Spleen (tissue), 11 donors: ENCODE results near the gene ARVCF. TPM values are rescaled to one million over a fixed set of nuclear protein-coding genes. Genes with fewer than 3 reads are reported as not detected.

ENCODE experiments used
- DNase-seq: peaks from one replicate; pipeline ENCODE4 v3.0.0-alpha.2; 2020
- H3K27ac ChIP-seq, 8 donors: fragments of 200-600 bp; sonication (generic) in 7 of 8; 1 replicate in 4 of 8; 2 replicates in 4 of 8; pipeline versions ENCODE4 v1.5.0 to v1.8.0; 2016 to 2021; ENCODE audit warnings: inconsistent platforms in 4 of 8, mild to moderate bottlenecking in 4 of 8, moderate library complexity in 1 of 8
- H3K27me3 ChIP-seq, 7 donors: fragments of 200-600 bp; sonication (generic) in 6 of 7; replicated peaks in 1 of 7; 1 replicate in 4 of 7; 2 replicates in 3 of 7; pipeline versions ENCODE4 v1.5.0 to v1.8.0; 2016 to 2021; ENCODE audit warnings: inconsistent platforms in 3 of 7, mild to moderate bottlenecking in 1 of 7
- H3K36me3 ChIP-seq, 6 donors: fragments of 200-600 bp; sonication (generic) in 5 of 6; 1 replicate in 4 of 6; 2 replicates in 2 of 6; pipeline versions ENCODE4 v1.5.0 to v1.8.0; 2016 to 2021; ENCODE audit warnings: inconsistent platforms in 2 of 6
- H3K4me1 ChIP-seq, 6 donors: fragments of 200-600 bp; sonication (generic) in 5 of 6; 1 replicate in 3 of 6; 2 replicates in 3 of 6; pipeline versions ENCODE4 v1.5.0 to v1.8.0; 2016 to 2021; ENCODE audit warnings: inconsistent platforms in 3 of 6
- H3K4me3 ChIP-seq, 8 donors: fragments of 200-600 bp; sonication (generic) in 7 of 8; 1 replicate in 4 of 8; 2 replicates in 4 of 8; pipeline versions ENCODE4 v1.5.0 to v1.8.0; 2016 to 2021; ENCODE audit warnings: inconsistent platforms in 4 of 8, mild to moderate bottlenecking in 4 of 8, moderate library complexity in 2 of 8
- H3K9me3 ChIP-seq, 8 donors: fragments of 200-600 bp; sonication (generic) in 7 of 8; 1 replicate in 4 of 8; 2 replicates in 4 of 8; pipeline versions ENCODE4 v1.5.0 to v1.8.0; 2016 to 2021; ENCODE audit warnings: inconsistent platforms in 4 of 8
- CTCF ChIP-seq, 11 experiments: fragments of 200-600 bp in 7 of 11; fragments of 450-650 bp in 4 of 11; sonication (generic) in 4 of 11; IDR thresholded peaks in 8 of 11; conservative IDR thresholded peaks in 3 of 11; 1 replicate in 7 of 11; 2 replicates in 4 of 11; pipeline versions ENCODE4 v1.4.0 to v1.8.0; 2016 to 2021; ENCODE audit warnings: antibody characterized with exemption in 11 of 11, inconsistent platforms in 4 of 11, mild to moderate bottlenecking in 1 of 11
- POLR2A ChIP-seq, 3 donors: fragments of 450-650 bp; IDR thresholded peaks; one replicate each; pipeline ENCODE4 v1.5.1; 2017; ENCODE audit warnings: antibody characterized with exemption in 3 of 3, mild to moderate bottlenecking in 1 of 3
- POLR2AphosphoS5 ChIP-seq, 3 donors: sonication (generic); formaldehyde crosslinking; IDR thresholded peaks; one replicate each; pipeline ENCODE4 v1.5.1; 2017; ENCODE audit warnings: antibody characterized with exemption in 3 of 3
- WGBS, 5 donors: extraction: QIAGEN DNeasy Blood & Tissue Kit in 3 of 5; methylation state at CpG; one replicate each; pipeline versions ENCODE4 v1.1.5 to v1.1.7; 2013 to 2018; 5-methylcytosine and 5-hydroxymethylcytosine counted together
- intact Hi-C: fragments of 100-400 bp; cut with DNase I; formaldehyde crosslinking; loops from one replicate; pipeline ENCODE4 v1.15.0; 2023; ENCODE audit warnings: low total_unique reads
- polyA plus RNA-seq, 3 donors: library from polyadenylated mRNA; stranded (reverse); fragments of 200-250 nt; gene quantifications; one replicate each; pipeline ENCODE4 v1.2.1, GENCODE V29; 2013
- total RNA-seq, 7 donors: library from RNA; depleted of rRNA in 3 of 7; stranded (reverse); fragments of >200 nt in 3 of 7; fragmentation: NEBNext Ultra II Directional in 4 of 7; extraction: Animal tissue kit (Norgen Biotek cat#: 25700) in 4 of 7; gene quantifications; one replicate each; pipeline versions ENCODE4 v1.1.0 to v1.2.1, GENCODE V29; 2016 to 2021
- donor health status: healthy with polysubstance abuse.
- donor health status: DM: no; HTN: no; CAD: no; lungs with moderate emphysema.
- donor health status: DM: no; HTN: no; CAD: no.
- donor health status: Bipolar disorder and iron deficiency.
- donor health status: healthy.
- donor health status: DM: no; HTN: no; CAD: no.
- donor health status: DM: yes; HTN: yes; CAD: no.

ARVCF gene
- total and polyA plus RNA-seq, 10 donors = 9.4 to 96.7 (median 27.6) TPM

GRCh38 chr22:20043997-20044342, 27.3 kb upstream of the ARVCF start:
- intact Hi-C loops = no loop called here
- DNase-seq = no peak
- WGBS, 5 donors = 84 to 98% (median 95%) methylated on average over 6 to 7 of the region's 7 CpGs
- Histone ChIP-seq H3K9me3 (peaks cover 0 to 14% (median 9%) of the 10 kb centered on the region in 8 donors), H3K4me1 (no peaks in the 10 kb centered on the region), H3K27ac (no peak overlapping the region), H3K36me3 (peaks cover 3 to 100% (median 60%) of the 10 kb centered on the region in 6 donors), H3K4me3 (no peak overlapping the region), H3K27me3 (no peaks in the 10 kb centered on the region)
- TF ChIP-seq POLR2AphosphoS5 (IDR thresholded peaks at IDR 0.05) = peak in 1 of 3 donors; percentile 6
- TF ChIP-seq CTCF (IDR thresholded peaks at IDR 0.05 in 8 of 11, conservative IDR thresholded peaks at IDR 0.05 in 3 of 11) = no peak
- no peak for TF ChIP-seq POLR2A (IDR thresholded peaks at IDR 0.05)

GRCh38 chr22:20043057-20043996, 26.7 kb upstream of the ARVCF start:
- no peak for DNase-seq
- Histone ChIP-seq H3K4me1 (peaks cover 0 to 3% (median 0%) of the 10 kb centered on the region in 6 donors), H3K27me3 (no peaks in the 10 kb centered on the region), H3K27ac (no peak overlapping the region), H3K4me3 (no peak overlapping the region), H3K9me3 (peaks cover 0 to 10% (median 5%) of the 10 kb centered on the region in 8 donors), H3K36me3 (peaks cover 2 to 100% (median 63%) of the 10 kb centered on the region in 6 donors)
- 89 to 97% (median 94%) methylated on average over 24 to 26 of the region's 26 CpGs for WGBS, 5 donors
- intact Hi-C loops = no loop called here
- no peak for TF ChIP-seq CTCF (IDR thresholded peaks at IDR 0.05 in 8 of 11, conservative IDR thresholded peaks at IDR 0.05 in 3 of 11)
- TF ChIP-seq POLR2A (IDR thresholded peaks at IDR 0.05) = no peak
- peak in 1 of 3 donors; percentile 27 for TF ChIP-seq POLR2AphosphoS5 (IDR thresholded peaks at IDR 0.05)

GRCh38 chr22:20040327-20041200, 23.9 kb upstream of the ARVCF start:
- Histone ChIP-seq H3K4me1 (peaks cover 0 to 31% (median 17%) of the 10 kb centered on the region in 6 donors), H3K4me3 (no peak overlapping the region), H3K27ac (no peak overlapping the region), H3K27me3 (no peaks in the 10 kb centered on the region), H3K9me3 (no peaks in the 10 kb centered on the region), H3K36me3 (peaks cover 0 to 100% (median 56%) of the 10 kb centered on the region in 6 donors)
- no peak for DNase-seq
- TF ChIP-seq POLR2A (IDR thresholded peaks at IDR 0.05) (no peak), CTCF (IDR thresholded peaks at IDR 0.05 in 8 of 11, conservative IDR thresholded peaks at IDR 0.05 in 3 of 11) (no peak), POLR2AphosphoS5 (IDR thresholded peaks at IDR 0.05) (no peak)
- intact Hi-C loops = no loop called here
- WGBS, 5 donors = 91 to 97% (median 95%) methylated on average over 6 to 7 of the region's 7 CpGs
